GM19023 (cell line): Measurements from ENCODE around the gene ST6GALNAC4.
"Not testable (repeated sequence)": the region's sequence is repeated elsewhere in the genome, so short reads cannot be mapped to it uniquely, and the experiment has no call there.

Source experiments
- ATAC-seq: cut with Tn5 transposase; IDR thresholded peaks from one replicate; pipeline ENCODE4 v1.9.1; 2021; ENCODE audit warnings: mild to moderate bottlenecking, moderate library complexity; ENCODE audit not compliant: unreplicated experiment

The ST6GALNAC4 gene

GRCh38 chr9:127874301-127875221, 42.3 kb downstream of the ST6GALNAC4 start:
- ATAC-seq = no peak

DNA sequence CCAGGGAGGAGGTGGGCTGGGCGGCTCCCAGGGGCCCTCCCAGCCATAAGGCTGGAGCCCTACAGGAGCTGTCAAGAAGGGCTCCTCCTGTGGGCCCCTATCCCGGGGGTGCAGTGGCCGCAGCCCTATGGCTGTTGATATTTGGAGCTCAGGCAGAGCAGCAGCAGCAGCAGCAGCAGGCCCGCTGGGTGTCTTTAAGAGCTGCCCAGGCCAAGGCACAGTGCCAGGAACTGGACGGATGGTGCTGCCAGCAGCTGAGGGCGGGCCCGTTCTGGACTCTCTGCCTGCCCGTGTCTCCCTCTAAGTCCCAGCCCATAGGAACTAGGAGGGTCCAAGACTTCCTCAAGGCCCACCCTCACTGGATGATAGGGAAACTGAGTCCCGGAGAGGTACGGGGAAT, 43.0 kb downstream of the ST6GALNAC4 start:
- no peak for ATAC-seq

- ATAC-seq = no peak
Measured at GRCh38 chr9:127873223-127873691, 43.6 kb downstream of the ST6GALNAC4 start.

DNA sequence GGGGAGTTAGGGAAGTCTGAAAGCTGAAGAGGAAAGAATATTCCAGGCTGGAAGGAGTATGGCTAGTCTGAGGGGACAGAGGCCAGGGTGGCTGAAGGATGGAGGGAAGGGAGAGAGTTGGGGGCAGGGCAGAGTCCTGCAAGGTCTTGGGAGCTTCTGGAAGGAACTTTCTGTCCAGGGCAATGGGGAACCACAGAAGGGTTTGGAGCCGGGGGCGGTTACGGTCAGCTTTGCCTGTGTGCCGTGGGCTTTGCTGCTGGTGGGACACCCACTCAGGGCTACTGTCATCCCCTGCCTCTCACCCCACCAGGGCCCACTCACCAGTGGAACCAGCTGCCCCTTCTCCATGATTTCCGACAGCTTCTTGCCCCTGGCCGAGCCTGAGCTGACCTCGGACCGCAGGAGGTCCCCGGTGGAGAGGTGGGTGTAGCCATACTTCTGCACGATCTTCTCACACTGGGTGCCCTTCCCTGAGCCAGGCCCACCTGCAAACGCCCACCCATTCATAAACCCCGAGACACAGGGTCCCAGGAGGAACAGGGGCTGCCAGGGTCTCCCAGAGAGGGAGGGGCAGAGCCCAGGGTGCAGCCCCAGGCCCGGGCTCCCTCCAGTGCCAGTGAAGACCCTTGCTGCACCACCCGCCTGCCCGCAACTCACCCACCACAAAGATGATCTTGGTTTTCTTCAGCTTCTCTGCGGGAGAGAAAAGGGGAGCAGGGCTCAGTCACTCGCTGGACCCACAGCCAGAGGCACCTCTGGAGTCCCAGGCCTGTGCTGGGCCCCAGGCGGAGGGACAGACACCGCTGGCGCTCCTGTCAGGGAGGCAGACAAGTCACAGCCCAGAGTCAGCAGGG, 44.2 kb downstream of the ST6GALNAC4 start:
- ATAC-seq = no peak

DNA sequence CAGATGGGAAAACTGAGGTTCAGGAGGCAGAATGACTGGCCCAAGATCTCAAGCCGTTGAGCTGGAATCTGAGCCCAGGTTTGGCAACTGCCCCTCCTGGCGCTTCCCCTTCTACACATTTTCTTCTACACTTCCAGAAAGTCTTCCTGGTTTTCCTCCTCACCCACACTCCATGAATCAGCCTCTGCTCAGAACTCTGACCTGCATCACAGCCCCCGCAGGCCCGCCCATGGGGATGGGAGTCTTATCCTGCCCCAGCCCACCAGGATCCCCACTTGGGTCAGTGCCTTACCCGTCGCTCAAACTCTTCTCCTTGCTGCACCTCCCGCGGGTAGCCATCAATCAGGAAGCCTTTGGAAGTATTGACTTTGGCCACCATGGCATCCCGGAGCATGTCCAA, 45.3 kb downstream of the ST6GALNAC4 start:
- ATAC-seq = no peak

GRCh38 chr9:127870887-127871286, 46.0 kb downstream of the ST6GALNAC4 start:
- ATAC-seq = no peak

- ATAC-seq = not testable (repeated sequence)
Measured at GRCh38 chr9:127870153-127870491, 46.7 kb downstream of the ST6GALNAC4 start.

GRCh38 chr9:127869310-127870152, 47.3 kb downstream of the ST6GALNAC4 start:
- ATAC-seq = no peak

DNA sequence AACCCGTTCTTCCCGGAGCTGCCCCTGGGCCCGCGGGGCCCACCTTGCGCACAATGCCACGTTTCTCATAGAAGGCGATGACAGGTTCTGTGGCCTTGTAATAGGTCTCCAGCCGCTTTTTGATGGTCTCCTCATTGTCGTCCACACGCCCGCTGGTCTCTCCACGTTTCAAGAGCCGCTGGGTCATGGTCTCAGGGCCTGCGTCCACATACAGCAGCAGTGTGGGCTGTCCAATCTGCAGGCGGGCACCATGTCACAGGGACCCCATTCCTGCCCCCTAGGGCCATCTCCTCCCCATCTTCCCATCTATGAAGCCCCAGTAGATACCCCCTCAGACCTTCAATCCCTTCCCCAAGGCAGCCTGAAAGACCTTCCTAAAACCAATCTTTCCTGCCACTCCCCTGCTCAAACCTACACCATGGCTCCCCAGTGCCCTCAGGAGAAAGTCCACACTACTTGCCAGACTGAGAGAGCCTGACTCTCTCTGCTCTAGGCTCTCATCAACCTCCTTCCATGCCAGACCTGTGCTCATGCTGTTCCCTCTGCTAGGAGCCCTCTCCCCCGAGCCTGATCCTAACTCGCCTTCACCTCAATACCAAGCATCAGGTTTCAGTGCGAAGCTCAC, 48.5 kb downstream of the ST6GALNAC4 start:
- ATAC-seq = no peak

DNA sequence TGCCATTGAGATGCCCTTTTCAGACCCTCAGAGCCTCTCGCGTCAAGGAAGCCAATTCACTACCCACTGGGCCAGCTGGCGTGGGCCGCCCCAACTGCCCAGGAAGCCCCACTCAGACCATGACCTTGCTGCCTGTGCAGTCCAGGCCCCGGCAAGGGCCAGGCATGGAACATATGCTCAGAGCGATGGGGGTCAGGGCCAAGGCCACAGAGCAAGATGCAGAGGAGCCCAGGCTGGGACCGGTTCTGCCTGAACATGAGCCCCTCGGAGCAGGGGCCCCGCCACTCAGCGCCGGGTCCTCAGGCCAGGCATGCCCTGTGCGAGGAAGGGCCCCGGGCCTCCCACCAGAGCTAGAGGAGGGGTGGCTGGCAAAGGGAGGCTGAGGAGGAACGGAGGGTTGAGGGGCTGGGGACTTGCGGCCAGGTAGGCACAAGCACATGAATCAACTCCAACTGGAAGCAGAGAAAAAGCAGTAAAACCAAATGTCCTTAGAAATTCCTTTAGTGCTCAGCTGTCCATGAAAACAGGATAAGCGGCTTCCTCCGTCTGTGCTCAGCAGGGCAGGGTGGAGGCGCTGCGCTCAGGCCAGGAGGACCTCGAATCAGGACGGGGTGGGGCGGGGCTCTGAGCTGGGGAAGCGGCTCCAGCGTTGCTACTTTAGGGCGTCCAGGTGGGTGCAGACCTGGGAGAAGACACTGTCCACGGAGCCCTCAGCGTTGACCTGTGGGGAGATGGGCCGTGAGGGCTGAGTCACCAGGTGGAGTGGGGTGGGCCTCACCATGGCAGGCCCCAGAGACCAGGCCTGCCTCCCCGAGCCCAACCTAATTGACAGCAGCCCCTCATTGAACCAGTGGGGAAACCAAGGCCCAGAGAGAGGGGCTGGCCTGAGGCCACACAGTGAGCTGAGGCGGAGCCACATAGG, 49.2 kb downstream of the ST6GALNAC4 start:
- no peak for ATAC-seq

GRCh38 chr9:127866535-127866934, 50.3 kb downstream of the ST6GALNAC4 start:
- no peak for ATAC-seq

GRCh38 chr9:127865645-127866464, 51.0 kb downstream of the ST6GALNAC4 start:
- no peak for ATAC-seq

DNA sequence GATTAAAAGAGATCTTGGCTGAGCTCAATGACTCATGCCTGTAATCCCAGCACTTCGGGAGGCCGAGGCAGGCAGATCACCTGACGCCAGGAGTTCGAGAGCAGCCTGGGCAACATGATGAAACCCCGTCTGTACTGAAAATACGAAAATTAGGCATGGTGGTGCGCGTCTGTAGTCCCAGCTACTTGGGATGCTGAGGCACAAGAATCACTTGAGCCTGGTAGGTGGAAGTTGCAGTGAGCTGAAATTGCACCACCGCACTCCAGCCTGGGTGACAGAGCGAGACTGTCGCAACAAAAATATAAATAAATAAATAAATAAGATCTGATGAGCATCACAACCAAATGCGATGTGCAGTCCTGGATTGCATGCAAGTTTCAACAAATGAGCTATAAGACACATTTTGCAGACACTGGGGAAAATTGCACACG, 53.6 kb downstream of the ST6GALNAC4 start:
- ATAC-seq = no peak

DNA sequence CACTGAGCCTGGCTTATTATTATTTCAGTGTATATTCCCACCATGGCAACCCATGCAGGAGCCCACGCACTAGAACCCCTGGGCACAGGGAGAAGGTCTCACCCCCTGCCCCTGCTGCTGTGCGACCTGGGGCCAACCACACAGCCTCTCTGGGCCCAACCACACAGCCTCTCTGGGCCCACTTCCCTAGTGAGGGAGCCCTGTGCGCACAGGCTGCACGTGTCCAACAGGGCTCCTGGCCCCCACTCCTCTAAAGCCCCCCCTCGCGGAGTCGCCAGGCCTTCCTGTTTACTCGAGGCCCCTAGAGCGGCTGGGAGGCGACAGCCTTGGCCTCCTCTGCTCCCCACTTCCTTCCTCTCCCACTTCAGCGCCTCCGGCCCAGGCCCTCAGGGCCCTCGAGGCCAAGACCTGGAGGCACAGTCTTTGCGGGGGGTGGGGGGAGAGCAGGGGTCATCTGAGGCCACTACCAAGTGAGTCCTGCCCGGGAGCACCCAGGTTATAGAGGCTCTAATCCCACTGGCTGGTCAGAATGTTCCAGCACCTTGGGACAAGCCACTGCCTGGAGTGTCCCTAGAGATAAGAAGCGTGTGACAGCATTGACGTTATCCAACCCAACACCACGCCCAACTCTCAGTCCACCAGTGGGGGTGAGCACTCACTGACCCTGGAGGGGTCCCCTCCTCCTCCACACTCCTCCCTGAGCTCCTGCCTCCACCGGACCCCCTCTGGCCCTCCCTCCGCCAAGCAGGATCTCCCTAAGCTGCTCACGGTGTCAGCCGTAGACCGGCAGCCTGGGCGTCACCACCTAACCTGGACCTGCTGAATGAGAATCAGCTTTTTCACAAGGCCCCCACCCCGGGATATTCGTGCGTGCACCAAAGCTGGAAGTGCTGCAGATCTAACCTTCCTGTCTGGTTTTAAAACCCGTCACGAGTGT, 54.5 kb downstream of the ST6GALNAC4 start:
- no peak for ATAC-seq

DNA sequence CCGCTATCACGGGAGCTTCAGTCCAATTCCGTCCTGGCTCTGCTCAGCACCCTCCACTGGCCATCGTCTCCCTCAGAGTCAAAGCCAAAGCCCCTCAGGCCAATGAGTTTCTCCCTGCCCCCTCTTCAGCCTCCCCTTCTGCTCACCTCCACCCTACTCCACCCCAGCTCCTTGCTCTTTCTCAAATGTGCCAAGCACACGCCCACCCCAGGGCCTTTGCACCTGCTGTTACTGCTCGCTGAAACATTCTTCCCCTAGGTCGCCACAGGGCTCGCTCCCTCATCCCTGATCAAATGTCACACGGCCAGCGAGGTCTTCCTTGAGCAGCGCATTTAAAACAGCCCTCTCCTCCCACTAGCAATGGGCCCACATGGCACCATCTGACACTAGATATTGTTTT, 56.1 kb downstream of the ST6GALNAC4 start:
- no peak for ATAC-seq

GRCh38 chr9:127860260-127860659, 56.6 kb downstream of the ST6GALNAC4 start:
- ATAC-seq = no peak

- no peak for ATAC-seq
Measured at GRCh38 chr9:127858041-127858512, 58.8 kb downstream of the ST6GALNAC4 start.
